Activated CD8-positive, alpha-beta memory T cell treated with anti-CD3 and anti-CD28 coated beads for 36 hours (primary cell): ENCODE results near the gene IGFLR1. TPM values are rescaled to one million over a fixed set of nuclear protein-coding genes. Genes with fewer than 3 reads are reported as not detected.

Experiments used
- CTCF ChIA-PET: fragments of 350-600 bp; sonication (Branson Sonifier 250); formaldehyde crosslinking; loops from one replicate; lab custom pipeline; 2021; ENCODE audit warnings: antibody characterized with exemption; lab: Charles Lee
- POLR2A ChIA-PET: fragments of 350-600 bp; sonication (Branson Sonifier 250); formaldehyde crosslinking; loops from one replicate; lab custom pipeline; 2021; ENCODE audit warnings: antibody characterized with exemption; lab: Charles Lee
- total RNA-seq, 2 experiments: library from RNA; stranded (reverse); gene quantifications; one replicate each; pipeline ENCODE4 v1.2.3, GENCODE V29; 2021

Gene IGFLR1
- total RNA-seq, 2 experiments from 2014 or later, result 82.6 to 85.6 TPM

GRCh38 chr19:35745328-35746086, 3.3 kb upstream of the IGFLR1 start, which contains the start of the genes PSENEN and U2AF1L4:
Gene PSENEN, plus strand, starts transcription at chr19:35745651. Its CDS starts 280 bp downstream, at chr19:35745931.
Gene U2AF1L4, minus strand, starts transcription at chr19:35745418. Its CDS starts 27 bp downstream, at chr19:35745391.
- CTCF ChIA-PET, result interaction anchor here (0.9 kb wide), 1 partner anchor 51 kb away, joined by 3 read pairs; no protein-coding TSS in a partner anchor
- POLR2A ChIA-PET, result interaction anchor here (0.6 to 2.2 kb wide), 7 partner anchors 27 to 56 kb away, joined by 3 to 17 read pairs (median 6); no protein-coding TSS in a partner anchor

GRCh38 chr19:35744430-35745327, 2.4 kb upstream of the IGFLR1 start:
- ChIA-PET CTCF (interaction anchor here (0.6 to 1.6 kb wide), 6 partner anchors 18 to 187 kb away, joined by 3 to 8 read pairs (median 4); partner anchors contain the start of gene NFKBID), POLR2A (interaction anchor here (0.6 to 2.2 kb wide), 10 partner anchors 13 to 57 kb away, joined by 3 to 17 read pairs (median 6); no protein-coding TSS in a partner anchor)

GRCh38 chr19:35743640-35744429, 1.6 kb upstream of the IGFLR1 start:
- CTCF ChIA-PET, result interaction anchor here (0.7 to 1.6 kb wide), 7 partner anchors 20 to 190 kb away, joined by 3 to 8 read pairs (median 4); partner anchors contain the start of genes NFKBID and ZBTB32
- POLR2A ChIA-PET, result interaction anchor here (0.9 to 2.2 kb wide), 5 partner anchors 14 to 42 kb away, joined by 3 to 17 read pairs (median 6); no protein-coding TSS in a partner anchor

GRCh38 chr19:35741203-35741515, 1.1 kb downstream of the IGFLR1 start:
- ChIA-PET CTCF (interaction anchor here (1.0 to 2.0 kb wide), 7 partner anchors 21 to 191 kb away, joined by 3 to 10 read pairs (median 6); partner anchors contain the start of gene KMT2B), POLR2A (interaction anchor here (0.8 to 2.0 kb wide), 4 partner anchors 23 to 93 kb away, joined by 3 to 26 read pairs (median 9); partner anchors contain the start of gene COX6B1)

- ChIA-PET POLR2A (interaction anchor here (0.8 to 2.0 kb wide), 6 partner anchors 15 to 92 kb away, joined by 3 to 26 read pairs (median 8); partner anchors contain the start of gene COX6B1), CTCF (interaction anchor here (0.8 to 2.0 kb wide), 10 partner anchors 9 to 192 kb away, joined by 3 to 10 read pairs (median 4); partner anchors contain the start of gene KMT2B)
Observed at GRCh38 chr19:35740423-35741202, 1.6 kb downstream of the IGFLR1 start.

GRCh38 chr19:35740108-35740422, 2.2 kb downstream of the IGFLR1 start:
- POLR2A ChIA-PET, result interaction anchor here (0.6 to 2.0 kb wide), 6 partner anchors 15 to 152 kb away, joined by 3 to 26 read pairs (median 8); no protein-coding TSS in a partner anchor
- CTCF ChIA-PET, result interaction anchor here (0.8 to 2.0 kb wide), 11 partner anchors 8 to 192 kb away, joined by 3 to 10 read pairs (median 4); partner anchors contain the start of gene KMT2B

- CTCF ChIA-PET, result interaction anchor here (0.9 to 2.0 kb wide), 6 partner anchors 16 to 193 kb away, joined by 3 to 10 read pairs (median 6); partner anchors contain the start of gene KMT2B
- POLR2A ChIA-PET, result interaction anchor here (0.6 to 2.0 kb wide), 6 partner anchors 14 to 152 kb away, joined by 3 to 26 read pairs (median 8); no protein-coding TSS in a partner anchor
Observed at GRCh38 chr19:35739275-35740107, 2.8 kb downstream of the IGFLR1 start.

GRCh38 chr19:35738887-35739229, 3.4 kb downstream of the IGFLR1 start:
- POLR2A ChIA-PET, result interaction anchor here (1.2 to 2.7 kb wide), 3 partner anchors 9 to 18 kb away, joined by 3 to 18 read pairs (median 10); partner anchors contain the start of gene LIN37
- CTCF ChIA-PET, result no interaction called here

- CTCF ChIA-PET, result interaction anchor here (1.6 kb wide), 1 partner anchor 19 kb away, joined by 5 read pairs; no protein-coding TSS in a partner anchor
- POLR2A ChIA-PET, result interaction anchor here (1.2 to 2.7 kb wide), 4 partner anchors 10 to 17 kb away, joined by 3 to 18 read pairs (median 4); partner anchors contain the start of gene LIN37
Observed at GRCh38 chr19:35738021-35738886, 4.0 kb downstream of the IGFLR1 start.

- CTCF ChIA-PET, result interaction anchor here (0.6 to 1.6 kb wide), 4 partner anchors 18 to 44 kb away, joined by 3 to 5 read pairs (median 4); no protein-coding TSS in a partner anchor
- POLR2A ChIA-PET, result interaction anchor here (0.5 to 2.7 kb wide), 6 partner anchors 10 to 61 kb away, joined by 3 to 18 read pairs (median 4); partner anchors contain the start of gene LIN37
Observed at GRCh38 chr19:35736913-35737886, 5.1 kb downstream of the IGFLR1 start.

GRCh38 chr19:35734889-35735288, 7.4 kb downstream of the IGFLR1 start:
- ChIA-PET CTCF (no interaction called here), POLR2A (interaction anchor here (0.5 to 1.2 kb wide), 2 partner anchors 16 to 19 kb away, joined by 3 to 4 read pairs; no protein-coding TSS in a partner anchor)

GRCh38 chr19:35734273-35734672, 8.0 kb downstream of the IGFLR1 start:
- CTCF ChIA-PET, result interaction anchor here (1.1 kb wide), 1 partner anchor 39 kb away, joined by 6 read pairs; no protein-coding TSS in a partner anchor
- POLR2A ChIA-PET, result interaction anchor here (1.2 kb wide), 1 partner anchor 16 kb away, joined by 4 read pairs; no protein-coding TSS in a partner anchor
